Sigmoid colon (tissue), 4 donors: ENCODE results near the gene RDH12.
"Not testable (repeated sequence)": the region's sequence is repeated elsewhere in the genome, so short reads cannot be mapped to it uniquely, and the experiment has no call there.

Experiments
- EP300 ChIP-seq, 4 donors: sonication (generic); formaldehyde crosslinking; IDR thresholded peaks; one replicate each; pipeline ENCODE4 v1.6.1; 2017; ENCODE audit warnings: antibody characterized with exemption in 4 of 4
- TF ChIP-seq, protein P1 (sequence below), 4 experiments: fragments of 450-650 bp in 3 of 4; fragments of 200-600 bp in 1 of 4; IDR thresholded peaks; one replicate each; pipeline ENCODE4 v1.5.1; 2016 to 2019; ENCODE audit warnings: antibody characterized with exemption in 4 of 4, mild to moderate bottlenecking in 3 of 4, moderate library complexity in 2 of 4

DNA sequence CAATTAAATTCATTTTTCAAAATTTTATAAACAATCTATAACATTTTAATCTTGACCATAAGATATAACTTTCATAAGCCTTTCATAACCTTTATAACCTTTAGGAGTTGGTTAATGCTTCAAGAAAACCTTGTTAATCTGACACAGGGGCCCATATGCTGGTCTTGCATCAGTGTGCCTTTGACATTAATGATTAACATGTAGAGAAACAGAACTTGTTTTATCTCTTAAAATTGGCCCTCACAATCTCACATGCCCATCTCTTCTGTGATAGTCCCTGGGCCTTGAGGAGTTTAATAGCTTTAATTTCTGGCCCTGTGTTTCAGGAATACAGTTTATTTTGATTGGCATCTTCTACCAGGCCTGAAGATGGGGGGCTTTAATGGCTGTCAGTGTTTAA, 7.7 kb downstream of the RDH12 start:
- TF ChIP-seq, protein P1, sequence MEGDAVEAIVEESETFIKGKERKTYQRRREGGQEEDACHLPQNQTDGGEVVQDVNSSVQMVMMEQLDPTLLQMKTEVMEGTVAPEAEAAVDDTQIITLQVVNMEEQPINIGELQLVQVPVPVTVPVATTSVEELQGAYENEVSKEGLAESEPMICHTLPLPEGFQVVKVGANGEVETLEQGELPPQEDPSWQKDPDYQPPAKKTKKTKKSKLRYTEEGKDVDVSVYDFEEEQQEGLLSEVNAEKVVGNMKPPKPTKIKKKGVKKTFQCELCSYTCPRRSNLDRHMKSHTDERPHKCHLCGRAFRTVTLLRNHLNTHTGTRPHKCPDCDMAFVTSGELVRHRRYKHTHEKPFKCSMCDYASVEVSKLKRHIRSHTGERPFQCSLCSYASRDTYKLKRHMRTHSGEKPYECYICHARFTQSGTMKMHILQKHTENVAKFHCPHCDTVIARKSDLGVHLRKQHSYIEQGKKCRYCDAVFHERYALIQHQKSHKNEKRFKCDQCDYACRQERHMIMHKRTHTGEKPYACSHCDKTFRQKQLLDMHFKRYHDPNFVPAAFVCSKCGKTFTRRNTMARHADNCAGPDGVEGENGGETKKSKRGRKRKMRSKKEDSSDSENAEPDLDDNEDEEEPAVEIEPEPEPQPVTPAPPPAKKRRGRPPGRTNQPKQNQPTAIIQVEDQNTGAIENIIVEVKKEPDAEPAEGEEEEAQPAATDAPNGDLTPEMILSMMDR (IDR thresholded peaks at IDR 0.05): not testable (repeated sequence)
- not testable (repeated sequence) for TF ChIP-seq EP300 (IDR thresholded peaks at IDR 0.05)
